Gastroesophageal sphincter (tissue), 3 donors: ENCODE measurements around the gene KAZN.

Experiments used
- CTCF ChIP-seq, 4 experiments: fragments of 200-600 bp in 2 of 4; fragments of 450-650 bp in 2 of 4; sonication (generic) in 1 of 4; IDR thresholded peaks; one replicate each; pipeline ENCODE4 v1.5.1; 2017 to 2019; ENCODE audit warnings: antibody characterized with exemption in 4 of 4, mild to moderate bottlenecking in 2 of 4, moderate library complexity in 2 of 4
- EP300 ChIP-seq: sonication (generic); formaldehyde crosslinking; IDR thresholded peaks from one replicate; pipeline ENCODE4 v1.6.1; 2017; ENCODE audit warnings: antibody characterized with exemption, mild to moderate bottlenecking
- POLR2AphosphoS5 ChIP-seq: sonication (generic); formaldehyde crosslinking; IDR thresholded peaks from one replicate; pipeline ENCODE4 v1.6.1; 2017; ENCODE audit warnings: antibody characterized with exemption

GRCh38 chr1:14553711-14554110 lies 44.8 kb upstream of the KAZN start:
- TF ChIP-seq CTCF (IDR thresholded peaks at IDR 0.05) (no peak), POLR2AphosphoS5 (no peak), EP300 (no peak)
